HepG2 (cell line): ENCODE measurements around the gene TPI1. TPM values are rescaled to one million over a fixed set of nuclear protein-coding genes. Genes with fewer than 3 reads are reported as not detected.

Experiments used
- ATAC-seq: fragments of 200-7000 bp; cut with Tn5 transposase; 3 replicates; pipeline ENCODE4 v1.9.1; 2020; ENCODE audit warnings: mild to moderate bottlenecking, moderate library complexity
- BruUV-seq: library from RNA; stranded (reverse); fragments of 400-500 nt; replicated peaks from 2 replicates; lab custom pipeline; 2021; lab: Mats Ljungman, UMichigan
- CTCF ChIA-PET: fragments of 300-600 bp; formaldehyde crosslinking; extraction: SDS; loops from one replicate; lab custom pipeline; 2021; ENCODE audit warnings: low total read pairs, inconsistent platforms, low intra/inter-chr PET ratio; lab: Yijun Ruan, JAX
- POLR2A ChIA-PET: fragments of 350-600 bp; sonication (Branson Sonifier 250); formaldehyde crosslinking; loops from one replicate; lab custom pipeline; 2020; ENCODE audit warnings: antibody characterized with exemption, inconsistent platforms; lab: Yijun Ruan, JAX
- DNase-seq: peaks from one replicate; pipeline ENCODE4 v3.0.0-alpha.2; 2015; ENCODE audit warnings: low spot score
- FAIRE-seq: peaks from 3 replicates; lab custom pipeline; 2011; peaks lifted over from hg19 to GRCh38; lab: Jason Lieb, UNC
- H2AFZ ChIP-seq: one replicate; pipeline ENCODE4 v1.6.1; 2011; ENCODE audit warnings: low read length, inconsistent platforms
- H3K27ac ChIP-seq: fragments of 300-600 bp; 3 replicates; pipeline ENCODE4 v1.8.0; 2011; ENCODE audit warnings: mixed run types, mild to moderate bottlenecking, mixed read lengths, low read length, inconsistent platforms; ENCODE audit not compliant: insufficient read depth; ENCODE audit errors: extremely low read length
- H3K27me3 ChIP-seq, 2 experiments: fragments of 200-600 bp in 1 of 2; 2 replicates in 1 of 2; 3 replicates in 1 of 2; pipeline versions ENCODE4 v1.6.0 to v1.8.0; 2011; ENCODE audit warnings: low read length in 2 of 2, mild to moderate bottlenecking in 2 of 2, moderate library complexity in 2 of 2, inconsistent platforms in 1 of 2; ENCODE audit not compliant: insufficient read depth in 2 of 2, control insufficient read depth in 1 of 2
- H3K36me3 ChIP-seq, 2 experiments: fragments of 200-600 bp in 1 of 2; replicated peaks in 1 of 2; 2 replicates in 1 of 2; 3 replicates in 1 of 2; pipeline versions ENCODE4 v1.5.1 to v1.8.0; 2011; ENCODE audit warnings: low read length in 2 of 2, inconsistent platforms in 1 of 2; ENCODE audit not compliant: insufficient read depth in 2 of 2, control insufficient read depth in 1 of 2
- H3K4me1 ChIP-seq: 2 replicates; pipeline ENCODE4 v1.5.1; 2012; ENCODE audit warnings: low read length, inconsistent platforms; ENCODE audit not compliant: insufficient read depth
- H3K4me2 ChIP-seq: 2 replicates; pipeline ENCODE4 v1.6.0; 2011; ENCODE audit warnings: low read depth, low read length, inconsistent platforms
- H3K4me3 ChIP-seq, 3 experiments: fragments of 200-600 bp in 1 of 3; sonication (generic), shearing (Covaris generic) in 1 of 3; replicated peaks in 1 of 3; 2 replicates each; pipeline ENCODE4 v1.5.1; 2011 to 2016; ENCODE audit warnings: low read length in 3 of 3, inconsistent platforms in 2 of 3, low read depth in 2 of 3, mild to moderate bottlenecking in 2 of 3, control low read depth in 1 of 3, mixed read lengths in 1 of 3; ENCODE audit not compliant: insufficient read depth in 1 of 3
- H3K79me2 ChIP-seq: one replicate; pipeline ENCODE4 v1.6.1; 2011; ENCODE audit warnings: low read length, inconsistent platforms; ENCODE audit not compliant: insufficient read depth
- H3K9ac ChIP-seq: 2 replicates; pipeline ENCODE4 v1.6.0; 2011; ENCODE audit warnings: mild to moderate bottlenecking, low read depth, low read length, inconsistent platforms; ENCODE audit not compliant: insufficient read depth
- H3K9me3 ChIP-seq: 2 replicates; pipeline ENCODE4 v1.5.1; 2012; ENCODE audit warnings: mild to moderate bottlenecking, low read length
- H4K20me1 ChIP-seq: 2 replicates; pipeline ENCODE4 v1.6.0; 2011; ENCODE audit warnings: inconsistent platforms, mild to moderate bottlenecking, low read length, moderate library complexity; ENCODE audit not compliant: insufficient read depth
- ARID2 ChIP-seq: sonication (generic); formaldehyde crosslinking; IDR thresholded peaks from 2 replicates; pipeline ENCODE4 v1.8.1; 2022; ENCODE audit warnings: mild to moderate bottlenecking, missing genetic modification reagents, borderline replicate concordance
- CBX1 ChIP-seq: IDR thresholded peaks from one replicate; pipeline ENCODE4 v1.6.1; 2016; ENCODE audit warnings: antibody characterized with exemption, low read depth
- EEA1 ChIP-seq: sonication (generic); formaldehyde crosslinking; IDR thresholded peaks from 2 replicates; pipeline ENCODE4 v1.5.1; 2020; ENCODE audit warnings: mild to moderate bottlenecking, missing genetic modification reagents, borderline replicate concordance
- ESRRA ChIP-seq: sonication (generic); formaldehyde crosslinking; IDR thresholded peaks from 2 replicates; pipeline ENCODE4 v1.5.1; 2020; ENCODE audit warnings: mild to moderate bottlenecking, low read depth, missing genetic modification reagents
- HNF4G ChIP-seq, 2 experiments: sonication (generic) in 1 of 2; formaldehyde crosslinking in 1 of 2; IDR thresholded peaks; 2 replicates each; pipeline versions ENCODE4 v1.4.0 to v1.6.1; 2011 to 2020; ENCODE audit warnings: borderline replicate concordance in 2 of 2, low read depth in 2 of 2, mild to moderate bottlenecking in 2 of 2, low read length in 1 of 2, missing genetic modification reagents in 1 of 2, moderate library complexity in 1 of 2
- HOXA5 ChIP-seq: sonication (generic); formaldehyde crosslinking; IDR thresholded peaks from 2 replicates; pipeline ENCODE4 v1.4.0; 2020; ENCODE audit warnings: missing genetic modification reagents
- JARID2 ChIP-seq: sonication (generic); formaldehyde crosslinking; IDR thresholded peaks from 2 replicates; pipeline ENCODE4 v1.8.1; 2023; ENCODE audit warnings: missing genetic modification reagents, inconsistent platforms; ENCODE audit not compliant: insufficient replicate concordance
- KAT8 ChIP-seq: IDR thresholded peaks from 2 replicates; pipeline ENCODE4 v1.6.1; 2016; ENCODE audit warnings: missing genetic modification reagents, missing compliant biosample characterization
- KIAA2018 ChIP-seq: sonication (generic); formaldehyde crosslinking; IDR thresholded peaks from 2 replicates; pipeline ENCODE4 v1.5.0; 2020; ENCODE audit warnings: mild to moderate bottlenecking, missing genetic modification reagents, borderline replicate concordance
- NFKB2 ChIP-seq: sonication (generic); formaldehyde crosslinking; IDR thresholded peaks from 2 replicates; pipeline ENCODE4 v1.4.0; 2020; ENCODE audit warnings: missing genetic modification reagents, borderline replicate concordance
- SALL2 ChIP-seq: sonication (generic); formaldehyde crosslinking; IDR thresholded peaks from 2 replicates; pipeline ENCODE4 v1.8.1; 2023; ENCODE audit warnings: mild to moderate bottlenecking, missing genetic modification reagents, inconsistent platforms
- ZFP37 ChIP-seq: sonication (generic); formaldehyde crosslinking; IDR thresholded peaks from 2 replicates; pipeline ENCODE4 v1.4.0; 2020; ENCODE audit warnings: missing genetic modification reagents, borderline replicate concordance
- ZNF563 ChIP-seq: sonication (generic); formaldehyde crosslinking; IDR thresholded peaks from 2 replicates; pipeline ENCODE4 v1.8.0; 2022; ENCODE audit warnings: mild to moderate bottlenecking, moderate library complexity, missing genetic modification reagents
- ZNF564 ChIP-seq: sonication (generic); formaldehyde crosslinking; IDR thresholded peaks from 2 replicates; pipeline ENCODE4 v1.8.1; 2023; ENCODE audit warnings: mild to moderate bottlenecking, missing genetic modification reagents
- ZSCAN31 ChIP-seq: sonication (generic); formaldehyde crosslinking; IDR thresholded peaks from 2 replicates; pipeline ENCODE4 v1.5.0; 2020; ENCODE audit warnings: low read depth, mild to moderate bottlenecking, missing genetic modification reagents
- ZSCAN9 ChIP-seq: IDR thresholded peaks from 2 replicates; pipeline ENCODE4 v1.6.1; 2016; ENCODE audit warnings: borderline replicate concordance
- WGBS: methylation state at CpG from one replicate; pipeline ENCODE4 v1.1.6; 2017; ENCODE audit warnings: low lambda C conversion rate; 5-methylcytosine and 5-hydroxymethylcytosine counted together
- in situ Hi-C: cut with HindIII; loops from 2 replicates; pipeline ENCODE4 v1.10.0; 2017; ENCODE audit warnings: low pct_unique_long_range_greater_than_20kb; ENCODE audit not compliant: extremely low pct_ligation_motif_present
- intact Hi-C: fragments of 100-400 bp; cut with micrococcal nuclease; formaldehyde crosslinking; loops from one replicate; pipeline ENCODE4 v1.10.0; 2022; ENCODE audit not compliant: unreplicated experiment
- polyA plus RNA-seq, 8 experiments: library from polyadenylated mRNA; depleted of rRNA in 3 of 8; stranded (reverse) in 7 of 8; unstranded in 1 of 8; fragments of >200 nt; fragmentation: Illumina TruSeq in 4 of 8; extraction: Trizol in 4 of 8; gene quantifications; 2 replicates each; pipeline versions ENCODE4 v1.2.1 to v1.2.3, GENCODE V29; 2011 to 2016; ENCODE audit warnings: low read depth in 4 of 8, missing spikeins in 1 of 8, mixed read lengths in 1 of 8; ENCODE audit not compliant: insufficient read depth in 1 of 8
- total RNA-seq, 5 experiments: library from RNA; depleted of rRNA; stranded (reverse); fragments of >200 nt; fragmentation: Illumina TruSeq; extraction: Trizol; gene quantifications; 2 replicates each; pipeline ENCODE4 v1.2.3, GENCODE V29; 2016; ENCODE audit warnings: low read depth in 1 of 5

The TPI1 gene
- total and polyA plus RNA-seq, 2 of the 13 experiments (the other 11 are each of a cell fraction or from before 2014, with no cell fraction given): 945 to 2,535 TPM

GRCh38 chr12:6914246-6914946 lies 47.1 kb downstream of the TPI1 start, which contains the start of gene ENO2:
Gene ENO2, plus strand, starts transcription at chr12:6914580. Its CDS starts 1,253 bp downstream, at chr12:6915833.
- BruUV-seq: TSS peak; percentile 61
- Histone ChIP-seq H3K79me2 (peaks cover 17% of the 10 kb centered on the region), H3K4me2 (peak within 1 kb of the TSS; percentile 96), H3K27me3 (no peaks in the 10 kb centered on the region), H3K9me3 (no peaks in the 10 kb centered on the region), H2AFZ (no peak within 1 kb of the TSS), H3K36me3 (peaks cover 5 to 17% of the 10 kb centered on the region in 2 experiments; a peak in 3 of 5 replicates), H3K9ac (peak within 1 kb of the TSS; percentile 77), H3K4me3 (peak within 1 kb of the TSS; percentile 63 to 90 (median 77)), H3K4me1 (peaks cover 48% of the 10 kb centered on the region), H3K27ac (peak within 1 kb of the TSS; percentile 84), H4K20me1 (no peaks in the 10 kb centered on the region)
- ChIA-PET CTCF (no interaction called here), POLR2A (interaction anchor here (0.6 to 3.1 kb wide), 13 partner anchors 9 to 194 kb away, joined by 3 to 15 read pairs (median 6); partner anchors contain the start of genes C12orf57, LRRC23, RNU7-1 and SPSB2)
- WGBS: 0% methylated on average over 18 of the region's 68 CpGs
- ATAC-seq (peak; percentile 89), DNase-seq (peak; percentile 44), FAIRE-seq (no peak)
- intact Hi-C loops: no loop called here
- in situ Hi-C loops: no loop called here
- TF ChIP-seq ZSCAN9 (CRISPR knock-in tag) (0 out of 2 replicates have a peak, but pooled peaks have one; percentile 38), ARID2 (CRISPR knock-in tag) (peak; percentile 12; the same call in 1 of the 2 replicates), ZSCAN31 (CRISPR knock-in tag) (peak; percentile 46), CBX1 (peak; percentile 67), SALL2 (CRISPR knock-in tag) (no peak), JARID2 (CRISPR knock-in tag) (no peak), ZFP37 (no peak), ESRRA (CRISPR knock-in tag) (no peak), HOXA5 (CRISPR knock-in tag) (peak; percentile 46), KAT8 (CRISPR knock-in tag) (0 out of 2 replicates have a peak, but pooled peaks have one; percentile 15), ZNF563 (CRISPR knock-in tag) (peak; percentile 25; the same call in 1 of the 2 replicates), NFKB2 (peak; percentile 42; the same call in 1 of the 2 replicates), HNF4G (IDR thresholded peaks at IDR 0.05; ENCODE audit: borderline replicate concordance, low read depth, low read length) (no peak), HNF4G (CRISPR knock-in tag; IDR thresholded peaks at IDR 0.05; ENCODE audit: borderline replicate concordance, low read depth) (0 out of 2 replicates have a peak, but pooled peaks have one; percentile 18), KIAA2018 (CRISPR knock-in tag) (no peak), EEA1 (CRISPR knock-in tag) (no peak), ZNF564 (CRISPR knock-in tag) (0 out of 2 replicates have a peak, but pooled peaks have one; percentile 55)
